ENCODE results near the gene PKDCC.

PKDCC gene

DNA sequence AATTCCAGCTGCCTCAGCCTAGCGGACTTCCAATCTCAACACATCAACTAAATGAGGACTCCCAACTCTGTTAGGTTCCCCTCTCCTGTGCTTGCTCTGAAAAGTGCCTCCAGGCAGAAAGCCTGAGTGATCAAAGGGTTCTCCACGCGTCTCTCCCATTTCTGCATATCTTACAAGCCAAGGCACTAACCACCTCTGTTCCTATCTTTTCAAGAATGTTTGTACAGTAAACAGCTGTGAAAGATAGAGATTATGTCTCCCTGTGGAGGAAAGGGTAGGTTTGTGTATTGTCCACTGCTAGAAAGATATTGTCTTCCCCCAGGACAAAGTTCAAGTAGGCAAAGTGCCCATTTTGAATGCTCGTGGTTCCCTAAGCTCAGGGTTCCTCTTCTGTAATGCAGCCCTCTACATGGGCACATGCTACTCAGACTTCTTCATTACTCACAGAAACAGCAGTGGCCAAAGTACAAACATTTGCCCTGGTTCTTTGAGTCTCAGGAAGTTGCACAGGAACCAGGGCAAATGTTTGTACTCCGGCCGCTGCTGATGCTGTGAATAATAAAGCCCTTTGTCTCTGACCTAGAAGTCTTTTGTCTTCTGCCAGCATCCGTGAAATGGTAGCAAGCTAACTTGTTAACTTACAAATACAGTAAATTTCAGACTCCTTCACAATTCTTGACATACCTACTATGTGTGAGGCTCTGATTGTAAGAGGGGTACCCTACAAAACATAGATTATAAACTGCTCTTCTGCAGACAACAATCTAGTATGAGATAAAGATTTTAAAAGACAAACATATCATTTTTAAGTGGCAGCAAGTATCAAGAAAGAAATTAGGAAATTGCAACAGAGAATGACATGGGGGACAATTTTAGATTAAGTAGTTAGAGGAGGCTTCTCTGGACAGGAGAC is 44.5 kb downstream of the PKDCC start:
- DNase-seq = no peak

DNA sequence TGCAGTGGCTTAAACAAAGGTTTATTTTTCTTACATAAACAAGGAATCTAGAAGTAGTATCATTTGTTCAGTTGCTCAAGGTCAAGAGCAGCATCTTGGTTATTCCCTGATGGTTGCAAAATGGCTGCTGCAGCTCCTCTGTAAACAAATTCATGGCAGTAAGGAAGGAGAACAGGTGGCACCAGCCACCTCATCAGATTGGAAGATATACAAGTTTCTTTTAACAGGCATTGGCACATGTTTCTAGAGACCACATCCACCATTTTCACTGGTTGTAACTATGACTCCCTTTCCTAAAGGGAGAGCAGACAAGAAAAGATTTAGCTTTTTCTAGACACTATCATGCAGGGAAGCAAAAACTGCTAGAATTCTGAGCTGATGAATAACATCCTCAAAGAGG is 46.3 kb downstream of the PKDCC start:
- no peak for DNase-seq

DNA sequence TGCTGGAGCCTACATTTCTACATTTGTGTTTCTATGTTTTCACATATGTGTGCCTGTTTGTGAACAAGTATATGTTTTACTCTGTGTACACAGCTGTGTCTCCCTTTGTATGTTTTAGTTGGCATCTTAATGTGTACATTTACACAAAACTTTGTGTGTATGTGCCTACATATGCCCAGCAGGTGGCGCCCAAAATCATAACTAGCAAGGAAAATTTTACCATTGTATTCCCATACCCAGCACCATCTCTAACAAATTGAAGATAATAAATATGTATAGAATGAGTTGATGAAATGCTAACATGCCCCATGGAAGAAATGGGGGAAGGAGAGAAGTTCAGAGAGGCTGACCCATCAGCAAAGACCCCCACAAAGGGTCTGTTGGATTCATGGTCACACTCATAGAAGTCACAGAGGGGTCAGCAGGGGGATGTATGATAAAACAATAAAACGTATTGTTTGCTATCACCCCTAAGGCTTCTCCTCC is 48.1 kb downstream of the PKDCC start:
- peak; percentile 32 for DNase-seq

DNA sequence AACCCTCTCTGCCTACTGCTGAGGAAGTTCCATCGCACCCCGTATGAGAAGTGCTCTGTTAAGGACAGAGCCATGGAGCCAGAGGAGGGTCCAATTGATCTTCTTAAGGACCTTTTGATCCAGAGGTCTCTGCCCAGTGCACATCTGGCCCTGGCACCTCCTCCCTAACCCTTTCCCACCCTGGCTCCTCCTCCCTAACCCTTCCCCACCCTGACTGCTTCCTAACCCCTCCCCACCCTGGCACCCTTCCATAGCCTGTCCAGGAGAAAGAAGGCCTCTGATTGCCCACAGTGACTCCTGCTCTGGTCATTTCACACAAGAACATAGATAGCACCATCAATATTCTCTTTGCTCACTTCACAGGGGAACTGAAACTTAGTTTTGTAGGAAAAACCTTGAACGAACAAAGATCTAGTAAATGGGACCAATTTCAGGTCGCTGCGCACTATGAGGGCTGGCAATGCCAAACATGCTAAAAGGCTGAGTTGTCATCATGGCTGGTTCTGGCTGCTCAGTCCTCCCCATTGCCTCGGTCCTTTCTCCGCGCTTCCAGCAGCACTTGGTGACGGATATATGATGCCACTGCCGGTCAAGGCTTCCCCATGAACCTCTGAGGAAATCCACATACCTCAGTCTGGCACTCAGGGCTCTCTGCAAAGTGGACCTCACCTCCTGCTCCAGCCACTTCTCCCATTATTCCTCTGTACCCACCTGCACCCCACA is 49.2 kb downstream of the PKDCC start:
- DNase-seq = no peak

DNA sequence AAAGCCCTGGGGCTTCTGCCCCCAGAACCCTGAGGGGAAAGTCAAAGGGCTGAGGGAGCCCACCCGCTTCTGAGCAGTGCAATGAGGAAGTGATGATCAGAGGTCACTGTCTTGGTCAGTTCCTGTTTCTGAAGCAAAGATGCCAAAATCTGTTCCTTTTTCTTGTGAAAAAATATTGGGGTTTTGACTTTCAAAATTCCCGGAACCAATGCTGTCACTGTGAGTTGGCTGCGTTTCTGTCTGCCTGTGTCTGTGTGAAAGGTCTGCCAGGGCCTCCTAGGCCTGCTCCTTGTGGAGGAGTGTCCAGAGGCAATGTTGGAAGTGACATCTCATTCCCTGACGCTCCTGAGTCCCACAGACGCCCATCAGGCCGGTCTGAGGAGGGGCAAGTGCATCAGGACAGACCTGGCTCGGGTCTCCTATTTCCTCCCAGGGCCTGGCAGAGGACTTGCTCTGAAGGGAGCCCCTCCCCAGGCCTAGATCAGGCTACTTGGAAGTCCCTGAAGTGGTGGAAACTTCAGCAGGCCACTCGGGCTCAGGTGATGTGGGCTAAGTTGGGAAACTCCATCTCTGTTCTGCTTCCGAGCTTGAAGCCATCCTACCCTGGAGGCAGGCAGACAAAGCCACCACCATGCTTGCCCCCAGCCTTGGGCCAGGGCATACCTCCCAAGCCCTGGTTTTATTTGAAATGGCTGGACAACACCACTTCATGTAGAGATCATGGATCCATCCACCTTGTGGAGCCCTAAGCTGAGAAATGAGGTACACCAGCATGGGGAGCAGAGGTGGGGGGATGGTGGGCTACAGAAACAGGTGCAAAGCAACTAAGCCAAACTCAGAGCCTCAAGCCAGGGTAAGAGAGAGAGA is 51.0 kb downstream of the PKDCC start:
- DNase-seq = peak; percentile 34

DNA sequence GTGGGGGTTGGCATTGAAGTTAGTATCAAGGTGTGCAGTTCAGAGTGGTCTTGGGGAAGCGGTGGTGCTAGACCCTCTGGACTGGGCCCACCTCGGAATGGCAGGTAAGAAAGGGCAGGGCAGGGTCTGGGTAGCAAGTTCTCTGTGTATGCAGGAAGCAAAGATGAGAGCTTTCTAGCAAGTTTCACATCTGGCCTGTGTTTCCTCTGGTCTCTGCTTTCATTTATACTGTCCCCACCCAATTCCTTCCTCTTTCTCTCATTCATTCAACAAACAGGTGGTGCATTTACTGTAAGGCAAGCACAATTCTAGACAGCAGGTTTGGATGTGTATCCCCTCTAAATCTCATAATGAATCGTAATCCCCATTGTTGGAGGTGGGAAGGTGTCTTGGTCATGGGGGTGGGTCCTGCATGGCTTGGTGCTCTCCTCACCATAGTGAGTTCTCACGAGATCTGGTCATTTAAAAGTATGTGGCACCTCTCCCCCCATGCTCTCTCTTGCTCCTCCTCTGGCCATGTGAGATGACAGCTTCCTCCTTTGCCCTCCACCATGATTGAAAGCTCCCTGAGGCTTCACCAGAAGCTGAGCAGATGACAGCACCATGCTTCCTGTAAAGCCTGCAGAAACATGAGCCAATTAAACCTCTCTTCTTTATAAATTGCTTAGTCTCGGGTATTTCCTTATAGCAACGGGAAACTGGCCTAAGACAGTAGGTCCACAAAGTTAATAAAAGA is 51.8 kb downstream of the PKDCC start:
- DNase-seq = no peak

DNA sequence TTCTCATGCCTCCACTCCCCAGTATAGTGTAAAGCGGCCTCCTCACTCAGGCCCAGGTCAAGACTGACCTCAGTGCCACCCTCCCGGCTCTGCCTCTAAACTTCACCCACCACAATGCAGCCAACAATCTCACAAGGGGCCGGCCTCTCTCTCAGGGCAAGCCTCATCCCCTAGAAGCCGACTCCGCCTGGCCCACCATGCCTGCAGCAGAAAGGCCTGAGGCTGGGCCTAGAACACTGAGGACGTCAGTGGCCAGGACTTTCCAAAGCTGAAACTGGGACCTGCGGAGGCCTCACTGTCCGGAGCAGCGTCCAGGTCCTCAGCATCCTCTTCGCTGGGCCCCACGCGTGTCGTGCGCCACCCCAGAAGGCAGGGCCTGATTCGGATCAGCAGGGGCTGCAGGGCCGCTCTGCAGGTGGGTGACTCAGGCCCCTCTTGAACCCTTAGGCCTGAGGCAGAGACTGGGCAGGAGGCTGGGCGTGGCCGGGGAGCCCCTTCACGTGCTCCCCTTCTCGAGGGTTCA is 52.9 kb downstream of the PKDCC start:
- DNase-seq = no peak

- no peak for DNase-seq
These were observed 53.6 kb downstream of the PKDCC start for GRCh38 chr2:42101206-42102023.

- DNase-seq = no peak
These were observed 54.3 kb downstream of the PKDCC start for GRCh38 chr2:42102024-42102590.

DNA sequence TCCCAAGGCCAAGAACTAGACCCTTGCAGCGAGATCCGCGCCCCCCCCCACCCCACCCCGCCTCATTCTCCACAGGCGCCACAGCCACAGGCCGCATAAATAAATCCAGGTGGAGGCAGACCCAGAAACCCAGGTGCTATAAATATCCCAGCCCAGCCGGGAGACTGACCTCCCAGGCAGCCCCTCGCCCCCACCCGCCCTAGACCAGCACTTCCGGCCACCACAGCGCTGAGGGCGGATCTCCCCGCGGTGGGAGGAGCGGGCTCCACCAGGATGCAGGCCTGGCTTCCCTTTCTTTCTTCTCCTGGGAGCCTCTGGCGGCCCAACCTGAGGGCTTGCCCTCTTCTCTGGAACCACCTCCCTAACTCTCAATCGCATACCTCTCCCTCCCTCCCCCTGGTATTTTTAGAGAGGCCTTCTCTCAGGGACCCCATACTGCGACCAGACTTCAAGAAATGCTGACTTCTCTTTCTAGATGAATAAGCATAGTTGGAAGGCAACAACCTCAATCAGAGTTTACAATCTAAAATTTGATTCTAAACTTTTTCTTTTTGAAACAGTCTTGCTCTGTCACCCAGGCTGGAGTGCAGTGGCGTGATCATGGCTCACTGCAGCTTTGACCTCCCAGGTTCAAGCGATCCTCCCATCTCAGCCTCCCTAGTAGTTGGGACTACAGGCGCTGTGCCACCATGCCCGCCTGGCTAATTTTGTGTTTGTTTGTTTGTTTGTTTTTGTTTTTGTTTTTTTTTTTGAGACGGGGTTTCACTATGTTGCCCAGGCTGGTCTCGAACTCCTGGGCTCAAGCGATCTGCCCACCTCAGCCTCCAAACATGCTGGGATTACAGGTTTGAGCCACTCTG is 55.0 kb downstream of the PKDCC start:
- DNase-seq = no peak

GRCh38 chr2:42103829-42104228 is 56.0 kb downstream of the PKDCC start:
- DNase-seq = no peak

- DNase-seq = no peak
These were observed 56.8 kb downstream of the PKDCC start for GRCh38 chr2:42104621-42105020.

- peak; percentile 64 for DNase-seq
These were observed 57.8 kb downstream of the PKDCC start for GRCh38 chr2:42105330-42106256.

DNA sequence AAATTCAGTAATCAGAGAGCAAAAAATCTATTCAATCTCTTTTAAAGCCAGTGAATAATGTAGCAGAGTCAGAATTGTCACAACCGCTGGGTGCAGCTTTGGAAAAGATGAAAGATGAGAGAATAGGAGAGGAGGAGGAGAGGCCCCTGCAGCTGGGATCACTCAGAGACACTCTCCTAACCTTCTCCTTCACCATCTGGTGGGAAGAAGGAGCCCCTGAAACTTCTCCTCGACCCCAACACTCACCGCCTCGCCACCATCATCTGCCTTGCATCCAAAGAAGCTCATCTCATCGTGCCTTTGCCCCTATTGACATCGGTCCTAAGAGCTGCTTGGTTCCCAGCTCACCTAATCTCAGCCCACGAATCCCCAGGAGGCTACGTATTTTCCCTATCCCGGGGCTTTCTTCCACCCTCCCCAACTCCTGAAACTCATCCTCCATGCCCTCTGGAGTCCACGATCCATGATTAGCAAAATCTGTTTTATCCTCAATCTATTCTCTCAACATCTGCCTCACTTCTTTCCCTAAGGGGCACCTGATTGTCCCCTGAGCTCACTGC is 58.5 kb downstream of the PKDCC start:
- no peak for DNase-seq

- DNase-seq = no peak
These were observed 59.6 kb downstream of the PKDCC start for GRCh38 chr2:42107249-42108042.

Data from GF-D8 (cell line).